ENCODE measurements around the gene LMNA. TPM values are rescaled to one million over a fixed set of nuclear protein-coding genes. Genes with fewer than 3 reads are reported as not detected.

Gene LMNA
- 110 TPM for polyA plus RNA-seq (2013)

- peaks cover 0 to 48% (median 37%) of the 10 kb centered on the region in 4 experiments for H3K4me1 ChIP-seq (ENCODE audit: control extremely low read depth in 1 of 4, control insufficient read depth in 4 of 4, insufficient read depth in 4 of 4, low read length in 3 of 4)
- peak; percentile 91 to 97 (median 96) for DNase-seq
- peaks cover 0 to 8% (median 0%) of the 10 kb centered on the region in 4 experiments for H3K36me3 ChIP-seq (ENCODE audit: control insufficient read depth in 4 of 4, insufficient read depth in 4 of 4, low read length in 3 of 4)
- peak within 1 kb of the TSS in 1 of 2 experiments; percentile 86 for H3K27ac ChIP-seq (ENCODE audit: insufficient read depth in 1 of 2, low read depth in 1 of 2, low read length in 2 of 2, poor library complexity in 1 of 2, severe bottlenecking in 2 of 2)
- H3K27me3 ChIP-seq (replicated peaks in 2 of 5; ENCODE audit: control insufficient read depth in 4 of 5, insufficient read depth in 5 of 5, low read length in 4 of 5), result peaks cover 0 to 54% (median 23%) of the 10 kb centered on the region in 5 experiments
- peak within 1 kb of the TSS; percentile 69 to 95 (median 90) for H3K4me3 ChIP-seq (ENCODE audit: control insufficient read depth in 1 of 7, extremely low read depth in 1 of 7, insufficient read depth in 4 of 7, low read depth in 2 of 7, low read length in 6 of 7)
- H3K9me3 ChIP-seq (ENCODE audit: control extremely low read depth in 1 of 5, control insufficient read depth in 4 of 5, insufficient read depth in 2 of 5, low read depth in 1 of 5, low read length in 4 of 5), result no peaks in the 10 kb centered on the region
- ChIA-PET CTCF (interaction anchor here (0.6 to 33.0 kb wide), 5 partner anchors 8 to 136 kb away, joined by 3 to 1191 read pairs (median 11); partner anchors contain the start of gene MEX3A), POLR2A (interaction anchor here (0.8 to 3.6 kb wide), 9 partner anchors 8 to 17 kb away, joined by 3 to 27 read pairs (median 8); no protein-coding TSS in a partner anchor)
- WGBS (ENCODE audit: insufficient coverage), result under 1% methylated on average over 27 of the region's 37 CpGs
Measured at GRCh38 chr1:156114101-156114918, at the start of gene LMNA. Gene LMNA (plus strand): TSS chr1:156114711. CDS start chr1:156114919, 208 bp downstream.

- CTCF ChIA-PET, result interaction anchor here (0.8 to 3.4 kb wide), 19 partner anchors 8 to 157 kb away, joined by 3 to 18 read pairs (median 4); no protein-coding TSS in a partner anchor
- H3K4me1 ChIP-seq (ENCODE audit: control extremely low read depth in 1 of 4, control insufficient read depth in 4 of 4, insufficient read depth in 4 of 4, low read length in 3 of 4), result peaks cover 0 to 8% (median 4%) of the 10 kb centered on the region in 4 experiments
- H3K9me3 ChIP-seq (ENCODE audit: control extremely low read depth in 1 of 5, control insufficient read depth in 4 of 5, insufficient read depth in 2 of 5, low read depth in 1 of 5, low read length in 4 of 5), result no peaks in the 10 kb centered on the region
- H3K4me3 ChIP-seq (ENCODE audit: control insufficient read depth in 1 of 7, extremely low read depth in 1 of 7, insufficient read depth in 4 of 7, low read depth in 2 of 7, low read length in 6 of 7), result no peak overlapping the region
- no peaks in the 10 kb centered on the region for H3K27me3 ChIP-seq (replicated peaks in 2 of 5; ENCODE audit: control insufficient read depth in 4 of 5, insufficient read depth in 5 of 5, low read length in 4 of 5)
- POLR2A ChIA-PET, result no interaction called here
- H3K27ac ChIP-seq (ENCODE audit: insufficient read depth in 1 of 2, low read depth in 1 of 2, low read length in 2 of 2, poor library complexity in 1 of 2, severe bottlenecking in 2 of 2), result no peak overlapping the region
- WGBS (ENCODE audit: insufficient coverage), result 95% methylated on average over 2 of the region's 3 CpGs
- DNase-seq, result no peak
- no peaks in the 10 kb centered on the region for H3K36me3 ChIP-seq (ENCODE audit: control insufficient read depth in 4 of 4, insufficient read depth in 4 of 4, low read length in 3 of 4)
Measured at GRCh38 chr1:156065212-156065611, 49.3 kb upstream of the LMNA start.

GRCh38 chr1:156065871-156066270 lies 48.6 kb upstream of the LMNA start:
- H3K9me3 ChIP-seq (ENCODE audit: control extremely low read depth in 1 of 5, control insufficient read depth in 4 of 5, insufficient read depth in 2 of 5, low read depth in 1 of 5, low read length in 4 of 5), result no peaks in the 10 kb centered on the region
- WGBS (ENCODE audit: insufficient coverage), result 69% methylated on average over 10 of the region's 16 CpGs
- H3K27ac ChIP-seq (ENCODE audit: insufficient read depth in 1 of 2, low read depth in 1 of 2, low read length in 2 of 2, poor library complexity in 1 of 2, severe bottlenecking in 2 of 2), result no peak overlapping the region
- no peak overlapping the region for H3K4me3 ChIP-seq (ENCODE audit: control insufficient read depth in 1 of 7, extremely low read depth in 1 of 7, insufficient read depth in 4 of 7, low read depth in 2 of 7, low read length in 6 of 7)
- H3K27me3 ChIP-seq (replicated peaks in 2 of 5; ENCODE audit: control insufficient read depth in 4 of 5, insufficient read depth in 5 of 5, low read length in 4 of 5), result no peaks in the 10 kb centered on the region
- H3K36me3 ChIP-seq (ENCODE audit: control insufficient read depth in 4 of 4, insufficient read depth in 4 of 4, low read length in 3 of 4), result no peaks in the 10 kb centered on the region
- CTCF ChIA-PET, result interaction anchor here (0.8 to 3.4 kb wide), 27 partner anchors 9 to 268 kb away, joined by 3 to 18 read pairs (median 4); partner anchors contain the start of gene SSR2
- no peak for DNase-seq
- POLR2A ChIA-PET, result interaction anchor here (1.2 kb wide), 1 partner anchor 13 kb away, joined by 4 read pairs; the partner anchor contains the start of gene UBQLN4
- peaks cover 0 to 11% (median 4%) of the 10 kb centered on the region in 4 experiments for H3K4me1 ChIP-seq (ENCODE audit: control extremely low read depth in 1 of 4, control insufficient read depth in 4 of 4, insufficient read depth in 4 of 4, low read length in 3 of 4)

GRCh38 chr1:156067262-156067661 lies 47.2 kb upstream of the LMNA start:
- Histone ChIP-seq H3K36me3 (ENCODE audit: control insufficient read depth in 4 of 4, insufficient read depth in 4 of 4, low read length in 3 of 4) (no peaks in the 10 kb centered on the region), H3K27me3 (replicated peaks in 2 of 5; ENCODE audit: control insufficient read depth in 4 of 5, insufficient read depth in 5 of 5, low read length in 4 of 5) (no peaks in the 10 kb centered on the region), H3K4me1 (ENCODE audit: control extremely low read depth in 1 of 4, control insufficient read depth in 4 of 4, insufficient read depth in 4 of 4, low read length in 3 of 4) (peaks cover 0 to 11% (median 4%) of the 10 kb centered on the region in 4 experiments), H3K27ac (ENCODE audit: insufficient read depth in 1 of 2, low read depth in 1 of 2, low read length in 2 of 2, poor library complexity in 1 of 2, severe bottlenecking in 2 of 2) (no peak overlapping the region), H3K9me3 (ENCODE audit: control extremely low read depth in 1 of 5, control insufficient read depth in 4 of 5, insufficient read depth in 2 of 5, low read depth in 1 of 5, low read length in 4 of 5) (no peaks in the 10 kb centered on the region), H3K4me3 (ENCODE audit: control insufficient read depth in 1 of 7, extremely low read depth in 1 of 7, insufficient read depth in 4 of 7, low read depth in 2 of 7, low read length in 6 of 7) (no peak overlapping the region)
- POLR2A ChIA-PET, result no interaction called here
- CTCF ChIA-PET, result interaction anchor here (0.9 to 3.3 kb wide), 9 partner anchors 9 to 133 kb away, joined by 3 to 18 read pairs (median 6); partner anchors contain the start of genes KHDC4 and SSR2
- 83% methylated on average over 1 of the region's 2 CpGs for WGBS (ENCODE audit: insufficient coverage)
- no peak for DNase-seq

- Histone ChIP-seq H3K36me3 (ENCODE audit: control insufficient read depth in 4 of 4, insufficient read depth in 4 of 4, low read length in 3 of 4) (no peaks in the 10 kb centered on the region), H3K27ac (ENCODE audit: insufficient read depth in 1 of 2, low read depth in 1 of 2, low read length in 2 of 2, poor library complexity in 1 of 2, severe bottlenecking in 2 of 2) (no peak overlapping the region), H3K9me3 (ENCODE audit: control extremely low read depth in 1 of 5, control insufficient read depth in 4 of 5, insufficient read depth in 2 of 5, low read depth in 1 of 5, low read length in 4 of 5) (no peaks in the 10 kb centered on the region), H3K4me3 (ENCODE audit: control insufficient read depth in 1 of 7, extremely low read depth in 1 of 7, insufficient read depth in 4 of 7, low read depth in 2 of 7, low read length in 6 of 7) (no peak overlapping the region), H3K4me1 (ENCODE audit: control extremely low read depth in 1 of 4, control insufficient read depth in 4 of 4, insufficient read depth in 4 of 4, low read length in 3 of 4) (peaks cover 0 to 11% (median 4%) of the 10 kb centered on the region in 4 experiments), H3K27me3 (replicated peaks in 2 of 5; ENCODE audit: control insufficient read depth in 4 of 5, insufficient read depth in 5 of 5, low read length in 4 of 5) (no peaks in the 10 kb centered on the region)
- ChIA-PET CTCF (interaction anchor here (0.8 to 1.3 kb wide), 3 partner anchors 16 to 20 kb away, joined by 3 to 4 read pairs (median 3); partner anchors contain the start of genes LAMTOR2 and UBQLN4), POLR2A (no interaction called here)
- no peak for DNase-seq
- 97% methylated on average over 3 of the region's 3 CpGs for WGBS (ENCODE audit: insufficient coverage)
Measured at GRCh38 chr1:156069490-156070455, 44.7 kb upstream of the LMNA start.

GRCh38 chr1:156070548-156070947 lies 44.0 kb upstream of the LMNA start:
- CTCF ChIA-PET, result interaction anchor here (0.8 to 1.3 kb wide), 2 partner anchors 16 to 59 kb away, joined by 3 to 4 read pairs; partner anchors contain the start of gene LAMTOR2
- no peak for DNase-seq
- Histone ChIP-seq H3K4me3 (ENCODE audit: control insufficient read depth in 1 of 7, extremely low read depth in 1 of 7, insufficient read depth in 4 of 7, low read depth in 2 of 7, low read length in 6 of 7) (no peak overlapping the region), H3K27me3 (replicated peaks in 2 of 5; ENCODE audit: control insufficient read depth in 4 of 5, insufficient read depth in 5 of 5, low read length in 4 of 5) (no peaks in the 10 kb centered on the region), H3K4me1 (ENCODE audit: control extremely low read depth in 1 of 4, control insufficient read depth in 4 of 4, insufficient read depth in 4 of 4, low read length in 3 of 4) (peaks cover 0 to 17% (median 9%) of the 10 kb centered on the region in 4 experiments), H3K9me3 (ENCODE audit: control extremely low read depth in 1 of 5, control insufficient read depth in 4 of 5, insufficient read depth in 2 of 5, low read depth in 1 of 5, low read length in 4 of 5) (no peaks in the 10 kb centered on the region), H3K27ac (ENCODE audit: insufficient read depth in 1 of 2, low read depth in 1 of 2, low read length in 2 of 2, poor library complexity in 1 of 2, severe bottlenecking in 2 of 2) (no peak overlapping the region), H3K36me3 (ENCODE audit: control insufficient read depth in 4 of 4, insufficient read depth in 4 of 4, low read length in 3 of 4) (no peaks in the 10 kb centered on the region)
- POLR2A ChIA-PET, result no interaction called here
- 46% methylated on average over 3 of the region's 4 CpGs for WGBS (ENCODE audit: insufficient coverage)
